GM15510 (cell line): ENCODE data around the gene KAT7.

ENCODE experiments used
- POLR2A ChIP-seq: IDR thresholded peaks from 3 replicates; pipeline ENCODE4 v1.6.1; 2011; ENCODE audit warnings: borderline replicate concordance; ENCODE audit not compliant: insufficient read length; ENCODE audit errors: extremely low read depth

KAT7 gene

GRCh38 chr17:49756323-49757150 lies 31.9 kb upstream of the KAT7 start:
- TF ChIP-seq POLR2A: no peak

- TF ChIP-seq POLR2A: no peak
Observed at GRCh38 chr17:49757151-49757777, 31.2 kb upstream of the KAT7 start.

GRCh38 chr17:49759203-49759602 lies 29.3 kb upstream of the KAT7 start:
- no peak for TF ChIP-seq POLR2A

GRCh38 chr17:49760296-49760695 lies 28.2 kb upstream of the KAT7 start:
- TF ChIP-seq POLR2A: no peak

GRCh38 chr17:49760932-49761558 lies 27.4 kb upstream of the KAT7 start:
- TF ChIP-seq POLR2A: no peak

- TF ChIP-seq POLR2A: no peak
Observed at GRCh38 chr17:49762151-49762941, 26.1 kb upstream of the KAT7 start.

- TF ChIP-seq POLR2A: peak; percentile 95
Observed at GRCh38 chr17:49763735-49764558, 24.5 kb upstream of the KAT7 start, which contains the start of gene FAM117A. Gene FAM117A, minus strand, starts transcription at chr17:49764131. Its CDS starts 44 bp downstream, at chr17:49764087.

GRCh38 chr17:49764559-49765180 lies 23.8 kb upstream of the KAT7 start:
- no peak for TF ChIP-seq POLR2A

GRCh38 chr17:49766918-49767530 lies 21.5 kb upstream of the KAT7 start:
- no peak for TF ChIP-seq POLR2A

- no peak for TF ChIP-seq POLR2A
Observed at GRCh38 chr17:49775546-49776260, 12.8 kb upstream of the KAT7 start.

GRCh38 chr17:49776551-49777300 lies 11.8 kb upstream of the KAT7 start:
- no peak for TF ChIP-seq POLR2A

GRCh38 chr17:49777563-49777962 lies 10.9 kb upstream of the KAT7 start:
- no peak for TF ChIP-seq POLR2A
